ENCODE data around the gene RBPJL.

The RBPJL gene

DNA sequence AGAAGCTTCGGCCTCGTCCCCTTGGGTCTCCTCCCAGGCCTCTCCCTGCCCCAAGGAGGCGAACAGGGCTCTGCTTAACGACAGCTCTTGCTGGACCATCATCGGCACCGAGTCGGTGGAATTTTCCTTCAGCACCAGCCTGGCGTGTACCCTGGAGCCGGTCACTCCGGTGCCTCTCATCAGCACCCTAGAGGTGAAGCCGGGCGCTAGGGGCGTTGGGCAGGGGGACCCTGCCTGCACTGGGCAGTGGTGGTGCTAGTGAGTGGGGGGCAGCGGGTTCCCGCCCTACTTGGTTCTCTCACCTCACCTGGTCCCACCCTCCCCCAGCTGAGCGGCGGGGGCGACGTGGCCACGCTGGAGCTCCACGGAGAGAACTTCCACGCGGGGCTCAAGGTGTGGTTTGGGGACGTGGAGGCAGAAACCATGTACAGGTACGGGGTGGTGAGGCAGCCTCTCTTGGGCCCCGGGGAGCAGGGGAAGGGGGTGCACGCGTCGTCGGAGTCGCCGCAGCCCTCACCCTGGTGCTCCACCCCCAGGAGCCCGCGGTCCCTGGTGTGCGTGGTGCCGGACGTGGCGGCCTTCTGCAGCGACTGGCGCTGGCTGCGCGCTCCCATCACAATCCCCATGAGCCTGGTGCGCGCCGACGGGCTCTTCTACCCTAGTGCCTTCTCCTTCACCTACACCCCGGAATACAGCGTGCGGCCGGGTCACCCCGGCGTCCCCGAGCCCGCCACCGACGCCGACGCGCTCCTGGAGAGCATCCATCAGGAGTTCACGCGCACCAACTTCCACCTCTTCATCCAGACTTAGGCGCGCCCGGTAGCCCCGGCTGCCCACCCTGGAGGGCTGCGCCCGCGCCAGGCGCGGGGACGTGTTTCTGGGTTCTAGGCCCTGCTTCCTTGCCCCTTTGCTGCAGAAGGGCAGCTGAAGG lies 9.8 kb downstream of the RBPJL start:
- Histone ChIP-seq H3K27me3 (ENCODE audit: control insufficient read depth in 1 of 2, insufficient read depth in 2 of 2, low read length in 2 of 2) (peaks cover 44 to 45% of the 10 kb centered on the region in 2 donors), H3K27ac (ENCODE audit: low read depth, low read length) (no peak overlapping the region), H3K4me3 (ENCODE audit: low read depth in 1 of 2, low read length in 2 of 2) (no peak overlapping the region), H3K9ac (ENCODE audit: low read depth in 1 of 2, low read length in 2 of 2) (no peak overlapping the region), H3K9me3 (ENCODE audit: control insufficient read depth in 1 of 2, low read length in 2 of 2) (no peaks in the 10 kb centered on the region), H3K36me3 (ENCODE audit: control insufficient read depth in 1 of 2, insufficient read depth in 2 of 2, low read length in 2 of 2) (no peaks in the 10 kb centered on the region), H3K4me1 (ENCODE audit: control insufficient read depth in 1 of 2, insufficient read depth in 2 of 2, low read length in 2 of 2) (peaks cover 6 to 10% of the 10 kb centered on the region in 2 donors)

DNA sequence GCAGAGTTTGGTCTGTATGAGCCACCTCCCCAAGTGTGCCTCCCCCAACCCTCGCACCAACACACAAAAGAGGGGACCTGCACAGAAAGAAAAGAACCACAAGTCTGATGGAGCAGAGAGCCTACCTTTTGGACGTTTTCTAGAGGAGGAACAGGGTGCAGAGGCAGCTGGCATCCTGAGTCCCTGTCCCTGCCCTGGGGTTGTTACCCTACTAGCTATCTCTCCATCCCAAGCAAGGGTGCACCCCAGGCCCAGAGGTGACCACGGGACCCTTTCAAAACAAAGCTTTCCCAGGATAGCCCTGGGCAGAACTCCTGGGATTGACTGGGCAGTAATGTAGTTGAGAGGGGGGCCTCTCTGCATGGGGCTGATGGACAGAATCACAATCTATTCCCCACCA lies 11.2 kb downstream of the RBPJL start:
- peaks cover 11 to 13% of the 10 kb centered on the region in 2 donors for H3K4me1 ChIP-seq (ENCODE audit: control insufficient read depth in 1 of 2, insufficient read depth in 2 of 2, low read length in 2 of 2)
- no peak overlapping the region for H3K4me3 ChIP-seq (ENCODE audit: low read depth in 1 of 2, low read length in 2 of 2)
- no peaks in the 10 kb centered on the region for H3K36me3 ChIP-seq (ENCODE audit: control insufficient read depth in 1 of 2, insufficient read depth in 2 of 2, low read length in 2 of 2)
- no peaks in the 10 kb centered on the region for H3K9me3 ChIP-seq (ENCODE audit: control insufficient read depth in 1 of 2, low read length in 2 of 2)
- H3K27ac ChIP-seq (ENCODE audit: low read depth, low read length) = no peak overlapping the region
- no peak overlapping the region for H3K9ac ChIP-seq (ENCODE audit: low read depth in 1 of 2, low read length in 2 of 2)
- H3K27me3 ChIP-seq (ENCODE audit: control insufficient read depth in 1 of 2, insufficient read depth in 2 of 2, low read length in 2 of 2) = peaks cover 33 to 39% of the 10 kb centered on the region in 2 donors

DNA sequence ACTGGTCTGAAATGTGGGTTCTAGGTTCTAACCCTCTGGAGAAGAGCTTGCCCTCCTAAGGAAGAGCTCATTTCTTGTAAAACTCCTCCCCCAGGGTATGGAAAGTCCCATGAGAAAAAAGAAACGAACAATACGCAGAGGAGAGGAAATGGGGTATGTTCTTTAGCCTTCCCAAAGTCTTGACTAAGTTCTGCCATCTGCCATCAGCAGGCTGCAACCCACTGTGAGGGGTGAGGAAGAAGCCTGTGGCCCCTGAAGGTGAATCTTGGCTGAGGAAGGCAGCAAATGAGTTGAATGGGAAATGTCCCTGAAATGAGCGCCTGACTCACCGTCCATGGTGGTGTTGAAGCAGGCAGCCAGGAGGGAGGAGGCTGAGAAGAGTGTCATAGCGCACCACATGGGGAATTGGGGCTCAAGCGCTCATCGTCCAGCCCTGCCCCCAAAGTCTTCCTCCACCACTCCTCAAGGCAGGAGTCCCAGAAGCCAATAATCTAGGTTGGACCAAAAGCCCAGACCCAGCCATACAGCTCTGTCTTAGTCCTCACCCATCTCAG lies 11.8 kb downstream of the RBPJL start:
- Histone ChIP-seq H3K4me3 (ENCODE audit: low read depth in 1 of 2, low read length in 2 of 2) (no peak overlapping the region), H3K9ac (ENCODE audit: low read depth in 1 of 2, low read length in 2 of 2) (no peak overlapping the region), H3K27me3 (ENCODE audit: control insufficient read depth in 1 of 2, insufficient read depth in 2 of 2, low read length in 2 of 2) (peaks cover 28 to 34% of the 10 kb centered on the region in 2 donors), H3K27ac (ENCODE audit: low read depth, low read length) (no peak overlapping the region), H3K9me3 (ENCODE audit: control insufficient read depth in 1 of 2, low read length in 2 of 2) (no peaks in the 10 kb centered on the region), H3K36me3 (ENCODE audit: control insufficient read depth in 1 of 2, insufficient read depth in 2 of 2, low read length in 2 of 2) (no peaks in the 10 kb centered on the region), H3K4me1 (ENCODE audit: control insufficient read depth in 1 of 2, insufficient read depth in 2 of 2, low read length in 2 of 2) (peaks cover 11 to 17% of the 10 kb centered on the region in 2 donors)

DNA sequence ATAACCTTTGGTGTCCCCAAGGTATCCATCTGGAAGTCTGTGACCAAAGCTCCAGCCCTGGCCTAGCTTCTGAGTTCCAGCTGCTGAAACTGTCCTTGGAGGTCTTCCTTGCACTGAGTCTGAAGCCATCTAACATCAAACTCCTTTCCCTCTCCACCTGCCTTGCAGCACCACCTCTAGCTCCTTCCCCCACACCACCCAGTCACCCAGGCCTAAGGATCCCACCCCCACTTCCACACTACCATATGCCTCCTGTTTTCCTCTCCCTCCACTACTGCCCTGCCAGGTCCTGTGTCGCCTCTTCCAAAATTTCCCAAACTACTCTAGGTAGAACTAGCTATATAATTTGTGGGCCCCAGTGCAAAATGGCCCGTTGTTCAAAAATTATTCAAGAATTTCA lies 12.3 kb downstream of the RBPJL start:
- H3K9me3 ChIP-seq (ENCODE audit: control insufficient read depth in 1 of 2, low read length in 2 of 2) = no peaks in the 10 kb centered on the region
- H3K4me3 ChIP-seq (ENCODE audit: low read depth in 1 of 2, low read length in 2 of 2) = no peak overlapping the region
- H3K27me3 ChIP-seq (ENCODE audit: control insufficient read depth in 1 of 2, insufficient read depth in 2 of 2, low read length in 2 of 2) = peaks cover 27 to 32% of the 10 kb centered on the region in 2 donors
- H3K4me1 ChIP-seq (ENCODE audit: control insufficient read depth in 1 of 2, insufficient read depth in 2 of 2, low read length in 2 of 2) = peaks cover 11 to 17% of the 10 kb centered on the region in 2 donors
- H3K9ac ChIP-seq (ENCODE audit: low read depth in 1 of 2, low read length in 2 of 2) = no peak overlapping the region
- no peak overlapping the region for H3K27ac ChIP-seq (ENCODE audit: low read depth, low read length)
- no peaks in the 10 kb centered on the region for H3K36me3 ChIP-seq (ENCODE audit: control insufficient read depth in 1 of 2, insufficient read depth in 2 of 2, low read length in 2 of 2)

GRCh38 chr20:45320948-45321595 lies 14.4 kb downstream of the RBPJL start:
- Histone ChIP-seq H3K9ac (ENCODE audit: low read depth in 1 of 2, low read length in 2 of 2) (no peak overlapping the region), H3K27ac (ENCODE audit: low read depth, low read length) (no peak overlapping the region), H3K27me3 (ENCODE audit: control insufficient read depth in 1 of 2, insufficient read depth in 2 of 2, low read length in 2 of 2) (peaks cover 18 to 19% of the 10 kb centered on the region in 2 donors), H3K9me3 (ENCODE audit: control insufficient read depth in 1 of 2, low read length in 2 of 2) (no peaks in the 10 kb centered on the region), H3K4me1 (ENCODE audit: control insufficient read depth in 1 of 2, insufficient read depth in 2 of 2, low read length in 2 of 2) (peaks cover 11 to 17% of the 10 kb centered on the region in 2 donors), H3K36me3 (ENCODE audit: control insufficient read depth in 1 of 2, insufficient read depth in 2 of 2, low read length in 2 of 2) (peaks cover 0 to 9% of the 10 kb centered on the region in 2 donors), H3K4me3 (ENCODE audit: low read depth in 1 of 2, low read length in 2 of 2) (no peak overlapping the region)

GRCh38 chr20:45322952-45323383 lies 16.3 kb downstream of the RBPJL start:
- peaks cover 10 to 24% of the 10 kb centered on the region in 2 donors for H3K36me3 ChIP-seq (ENCODE audit: control insufficient read depth in 1 of 2, insufficient read depth in 2 of 2, low read length in 2 of 2)
- H3K27me3 ChIP-seq (ENCODE audit: control insufficient read depth in 1 of 2, insufficient read depth in 2 of 2, low read length in 2 of 2) = peaks cover under 1 to 5% of the 10 kb centered on the region in 2 donors
- H3K4me1 ChIP-seq (ENCODE audit: control insufficient read depth in 1 of 2, insufficient read depth in 2 of 2, low read length in 2 of 2) = peaks cover 11 to 17% of the 10 kb centered on the region in 2 donors
- H3K9ac ChIP-seq (ENCODE audit: low read depth in 1 of 2, low read length in 2 of 2) = no peak overlapping the region
- no peak overlapping the region for H3K4me3 ChIP-seq (ENCODE audit: low read depth in 1 of 2, low read length in 2 of 2)
- no peaks in the 10 kb centered on the region for H3K9me3 ChIP-seq (ENCODE audit: control insufficient read depth in 1 of 2, low read length in 2 of 2)
- H3K27ac ChIP-seq (ENCODE audit: low read depth, low read length) = no peak overlapping the region

DNA sequence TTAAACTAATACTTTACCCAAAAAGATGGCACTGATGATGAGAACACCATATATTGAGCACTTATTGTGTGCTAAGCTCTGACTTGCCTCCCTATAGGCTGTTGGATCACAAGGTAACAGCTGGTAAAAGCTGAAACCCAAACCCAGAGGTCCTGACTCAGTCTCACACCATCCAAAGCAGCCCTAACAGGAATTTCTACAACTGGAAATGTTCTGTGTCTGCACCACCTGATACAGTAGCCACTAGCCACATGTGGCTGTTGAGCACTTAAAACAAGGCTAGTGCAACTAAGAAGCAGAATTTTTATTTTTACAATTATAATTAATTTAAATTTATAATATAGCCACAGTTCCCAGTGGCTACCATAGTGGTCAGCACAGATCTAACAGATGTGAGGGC lies 17.1 kb downstream of the RBPJL start:
- H3K36me3 ChIP-seq (ENCODE audit: control insufficient read depth in 1 of 2, insufficient read depth in 2 of 2, low read length in 2 of 2) = peaks cover 17 to 32% of the 10 kb centered on the region in 2 donors
- no peak overlapping the region for H3K4me3 ChIP-seq (ENCODE audit: low read depth in 1 of 2, low read length in 2 of 2)
- peaks cover 11 to 17% of the 10 kb centered on the region in 2 donors for H3K4me1 ChIP-seq (ENCODE audit: control insufficient read depth in 1 of 2, insufficient read depth in 2 of 2, low read length in 2 of 2)
- H3K9me3 ChIP-seq (ENCODE audit: control insufficient read depth in 1 of 2, low read length in 2 of 2) = no peaks in the 10 kb centered on the region
- H3K9ac ChIP-seq (ENCODE audit: low read depth in 1 of 2, low read length in 2 of 2) = no peak overlapping the region
- no peak overlapping the region for H3K27ac ChIP-seq (ENCODE audit: low read depth, low read length)
- H3K27me3 ChIP-seq (ENCODE audit: control insufficient read depth in 1 of 2, insufficient read depth in 2 of 2, low read length in 2 of 2) = peaks cover 0 to 2% of the 10 kb centered on the region in 2 donors

- Histone ChIP-seq H3K27ac (ENCODE audit: low read depth, low read length) (no peak overlapping the region), H3K4me1 (ENCODE audit: control insufficient read depth in 1 of 2, insufficient read depth in 2 of 2, low read length in 2 of 2) (peaks cover 11 to 20% of the 10 kb centered on the region in 2 donors), H3K9ac (ENCODE audit: low read depth in 1 of 2, low read length in 2 of 2) (no peak overlapping the region), H3K36me3 (ENCODE audit: control insufficient read depth in 1 of 2, insufficient read depth in 2 of 2, low read length in 2 of 2) (peaks cover 29 to 48% of the 10 kb centered on the region in 2 donors), H3K4me3 (ENCODE audit: low read depth in 1 of 2, low read length in 2 of 2) (no peak overlapping the region), H3K9me3 (ENCODE audit: control insufficient read depth in 1 of 2, low read length in 2 of 2) (no peaks in the 10 kb centered on the region), H3K27me3 (ENCODE audit: control insufficient read depth in 1 of 2, insufficient read depth in 2 of 2, low read length in 2 of 2) (no peaks in the 10 kb centered on the region)
Measured at GRCh38 chr20:45325371-45325770, 18.7 kb downstream of the RBPJL start.

- no peaks in the 10 kb centered on the region for H3K9me3 ChIP-seq (ENCODE audit: control insufficient read depth in 1 of 2, low read length in 2 of 2)
Measured at GRCh38 chr20:45328451-45328850, 21.8 kb downstream of the RBPJL start.

More at GRCh38 chr20:45328451-45328850, 21.8 kb downstream of the RBPJL start:
- Histone ChIP-seq H3K4me1 (ENCODE audit: control insufficient read depth in 1 of 2, insufficient read depth in 2 of 2, low read length in 2 of 2) (peaks cover 0 to 4% of the 10 kb centered on the region in 2 donors), H3K9ac (ENCODE audit: low read depth in 1 of 2, low read length in 2 of 2) (no peak overlapping the region), H3K36me3 (ENCODE audit: control insufficient read depth in 1 of 2, insufficient read depth in 2 of 2, low read length in 2 of 2) (peaks cover 35 to 74% of the 10 kb centered on the region in 2 donors), H3K27ac (ENCODE audit: low read depth, low read length) (no peak overlapping the region), H3K4me3 (ENCODE audit: low read depth in 1 of 2, low read length in 2 of 2) (no peak overlapping the region), H3K27me3 (ENCODE audit: control insufficient read depth in 1 of 2, insufficient read depth in 2 of 2, low read length in 2 of 2) (no peaks in the 10 kb centered on the region)

Measured in duodenal mucosa (tissue), 2 donors.